Effector CD8-positive, alpha-beta T cell (primary cell): Measurements from ENCODE around the gene SPARC.
"Not testable (repeated sequence)": the region's sequence is repeated elsewhere in the genome, so short reads cannot be mapped to it uniquely, and the experiment has no call there.

Experiments used
- DNase-seq: peaks from one replicate; lab custom pipeline; 2025; lab: John Stamatoyannopoulos, UW
- total RNA-seq, 4 experiments: gene quantifications; one replicate each; lab custom pipeline; 2026; lab: John Stamatoyannopoulos, UW

SPARC gene
- 0 to 2.2 (median 0.13) reads per million in 4 experiments for total RNA-seq

GRCh38 chr5:151686674-151687407 lies at the start of gene SPARC:
TSS of gene SPARC (minus strand) at chr5:151686915. CDS start at chr5:151676188, 10,727 bp downstream.
- DNase-seq = no peak

GRCh38 chr5:151735646-151736045 lies 48.9 kb upstream of the SPARC start:
- DNase-seq = no peak

GRCh38 chr5:151734064-151734408 lies 47.3 kb upstream of the SPARC start:
- DNase-seq = no peak

GRCh38 chr5:151733358-151734063 lies 46.8 kb upstream of the SPARC start:
- no peak for DNase-seq

- no peak for DNase-seq
These were observed 43.7 kb upstream of the SPARC start for GRCh38 chr5:151730381-151730780.

- not testable (repeated sequence) for DNase-seq
These were observed 42.9 kb upstream of the SPARC start for GRCh38 chr5:151729597-151729996.

- no peak for DNase-seq
These were observed 37.6 kb upstream of the SPARC start for GRCh38 chr5:151724360-151724759.

GRCh38 chr5:151722546-151722945 lies 35.8 kb upstream of the SPARC start:
- DNase-seq = no peak

GRCh38 chr5:151721812-151722391 lies 35.2 kb upstream of the SPARC start:
- DNase-seq = no peak

- no peak for DNase-seq
These were observed 34.5 kb upstream of the SPARC start for GRCh38 chr5:151721087-151721646.

GRCh38 chr5:151720215-151720614 lies 33.5 kb upstream of the SPARC start:
- no peak for DNase-seq

GRCh38 chr5:151719228-151720000 lies 32.7 kb upstream of the SPARC start:
- no peak for DNase-seq

GRCh38 chr5:151718646-151719045 lies 31.9 kb upstream of the SPARC start:
- DNase-seq = no peak

- DNase-seq = no peak
These were observed 31.4 kb upstream of the SPARC start for GRCh38 chr5:151718153-151718552.

GRCh38 chr5:151717416-151717815 lies 30.7 kb upstream of the SPARC start:
- DNase-seq = no peak

GRCh38 chr5:151709109-151709735 lies 22.5 kb upstream of the SPARC start:
- DNase-seq = no peak

GRCh38 chr5:151708126-151708525 lies 21.4 kb upstream of the SPARC start:
- DNase-seq = no peak

- DNase-seq = no peak
These were observed 20.9 kb upstream of the SPARC start for GRCh38 chr5:151707567-151707966.

- DNase-seq = no peak
These were observed 20.2 kb upstream of the SPARC start for GRCh38 chr5:151706906-151707305.

- DNase-seq = no peak
These were observed 17.1 kb upstream of the SPARC start for GRCh38 chr5:151703780-151704179.

- no peak for DNase-seq
These were observed 16.5 kb upstream of the SPARC start for GRCh38 chr5:151703227-151703626.
